ENCODE data around the gene CPEB2.
A peak's percentile ranks its signal among the peaks of the same experiment; 100 is the strongest.

Gene CPEB2

DNA sequence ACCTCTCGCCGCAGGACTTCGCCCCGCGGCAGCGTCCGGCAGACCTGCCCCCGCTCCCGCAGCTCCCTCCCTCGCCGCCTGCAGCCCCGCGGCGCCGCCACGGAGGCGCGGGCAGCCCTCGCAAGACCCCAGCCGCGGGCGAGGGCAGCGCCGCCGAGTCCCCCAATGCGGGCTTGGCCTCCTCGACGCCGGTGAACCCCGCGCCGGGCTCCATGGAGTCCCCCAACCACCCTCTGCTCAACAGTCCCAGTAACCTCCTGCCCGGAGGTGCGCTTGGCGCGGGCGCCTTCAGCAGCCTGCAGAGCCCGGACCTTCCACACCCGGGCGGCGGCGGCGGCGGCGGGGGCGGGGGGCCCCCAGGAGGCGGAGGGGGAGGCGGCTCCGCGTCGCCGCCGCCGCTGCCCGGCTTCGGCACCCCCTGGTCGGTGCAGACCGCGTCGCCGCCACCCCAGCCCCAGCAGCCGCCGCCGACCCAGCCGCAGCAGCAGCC lies 1.2 kb downstream of the CPEB2 start:
- peaks cover 6 to 23% (median 17%) of the 10 kb centered on the region in 4 experiments for H3K4me1 ChIP-seq (ENCODE audit: control extremely low read depth in 1 of 4, control insufficient read depth in 4 of 4, insufficient read depth in 4 of 4, low read length in 3 of 4)
- no peaks in the 10 kb centered on the region for H3K27me3 ChIP-seq (replicated peaks in 2 of 5; ENCODE audit: control insufficient read depth in 4 of 5, insufficient read depth in 5 of 5, low read length in 4 of 5)
- peak overlapping the region; percentile 77 to 97 (median 92) for H3K4me3 ChIP-seq (ENCODE audit: control insufficient read depth in 1 of 7, extremely low read depth in 1 of 7, insufficient read depth in 4 of 7, low read depth in 2 of 7, low read length in 6 of 7)
- no peaks in the 10 kb centered on the region for H3K9me3 ChIP-seq (ENCODE audit: control extremely low read depth in 1 of 5, control insufficient read depth in 4 of 5, insufficient read depth in 2 of 5, low read depth in 1 of 5, low read length in 4 of 5)
- POLR2A ChIA-PET: interaction anchor here (0.6 to 1.1 kb wide), 4 partner anchors 42 to 663 kb away, joined by 3 to 4 read pairs (median 3); no protein-coding TSS in a partner anchor
- CTCF ChIA-PET: interaction anchor here (0.5 to 1.2 kb wide), 3 partner anchors 19 to 253 kb away, joined by 3 to 4 read pairs (median 4); no protein-coding TSS in a partner anchor
- DNase-seq: peak; percentile 31 to 71 (median 60)
- WGBS (ENCODE audit: insufficient coverage): 0% methylated on average over 31 of the region's 65 CpGs
- H3K36me3 ChIP-seq (ENCODE audit: control insufficient read depth in 4 of 4, insufficient read depth in 4 of 4, low read length in 3 of 4): peaks cover 0 to 2% (median 0%) of the 10 kb centered on the region in 4 experiments
- peak overlapping the region in 1 of 2 experiments; percentile 97 for H3K27ac ChIP-seq (ENCODE audit: insufficient read depth in 1 of 2, low read depth in 1 of 2, low read length in 2 of 2, poor library complexity in 1 of 2, severe bottlenecking in 2 of 2)

DNA sequence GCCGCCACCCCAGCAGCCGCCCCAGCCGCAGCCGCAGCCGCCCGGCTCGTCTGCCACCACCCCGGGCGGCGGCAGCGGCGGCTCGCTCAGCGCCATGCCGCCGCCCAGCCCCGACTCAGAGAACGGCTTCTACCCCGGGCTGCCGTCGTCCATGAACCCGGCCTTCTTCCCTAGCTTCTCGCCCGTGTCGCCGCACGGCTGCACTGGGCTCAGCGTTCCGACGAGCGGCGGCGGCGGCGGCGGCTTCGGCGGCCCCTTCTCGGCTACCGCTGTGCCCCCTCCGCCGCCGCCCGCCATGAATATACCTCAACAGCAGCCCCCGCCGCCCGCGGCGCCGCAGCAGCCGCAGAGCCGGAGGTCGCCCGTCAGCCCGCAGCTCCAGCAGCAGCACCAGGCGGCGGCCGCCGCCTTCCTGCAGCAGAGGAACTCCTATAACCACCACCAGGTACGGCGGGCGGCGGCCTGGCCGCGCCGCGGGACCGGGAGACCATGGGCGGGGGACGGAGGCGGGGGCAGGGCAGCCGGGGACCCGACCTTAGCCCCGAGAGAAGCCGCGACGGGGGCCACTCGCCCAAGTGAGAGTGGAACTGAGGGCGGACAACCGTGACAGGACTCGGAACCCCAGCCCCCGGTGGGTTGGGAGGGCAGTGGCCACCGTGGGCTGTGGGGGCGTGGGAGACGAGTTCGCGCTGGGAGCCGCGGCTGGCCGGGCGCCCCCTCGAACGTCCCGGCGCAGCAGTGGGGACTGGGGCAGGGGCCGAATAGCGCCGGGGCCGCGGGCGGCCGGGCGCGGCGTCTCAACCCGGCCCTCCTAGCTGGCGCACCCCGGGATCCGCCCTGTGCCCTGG lies 1.8 kb downstream of the CPEB2 start:
- H3K4me3 ChIP-seq (ENCODE audit: control insufficient read depth in 1 of 7, extremely low read depth in 1 of 7, insufficient read depth in 4 of 7, low read depth in 2 of 7, low read length in 6 of 7): peak overlapping the region; percentile 77 to 97 (median 91)
- H3K27ac ChIP-seq (ENCODE audit: insufficient read depth in 1 of 2, low read depth in 1 of 2, low read length in 2 of 2, poor library complexity in 1 of 2, severe bottlenecking in 2 of 2): peak overlapping the region in 1 of 2 experiments; percentile 78
- ChIA-PET CTCF (interaction anchor here (0.5 kb wide), 1 partner anchor 254 kb away, joined by 3 read pairs; no protein-coding TSS in a partner anchor), POLR2A (interaction anchor here (0.7 kb wide), 1 partner anchor 43 kb away, joined by 3 read pairs; no protein-coding TSS in a partner anchor)
- no peaks in the 10 kb centered on the region for H3K9me3 ChIP-seq (ENCODE audit: control extremely low read depth in 1 of 5, control insufficient read depth in 4 of 5, insufficient read depth in 2 of 5, low read depth in 1 of 5, low read length in 4 of 5)
- peak; percentile 47 to 75 (median 59) for DNase-seq
- peaks cover 6 to 23% (median 17%) of the 10 kb centered on the region in 4 experiments for H3K4me1 ChIP-seq (ENCODE audit: control extremely low read depth in 1 of 4, control insufficient read depth in 4 of 4, insufficient read depth in 4 of 4, low read length in 3 of 4)
- H3K36me3 ChIP-seq (ENCODE audit: control insufficient read depth in 4 of 4, insufficient read depth in 4 of 4, low read length in 3 of 4): peaks cover 0 to 2% (median 0%) of the 10 kb centered on the region in 4 experiments
- H3K27me3 ChIP-seq (replicated peaks in 2 of 5; ENCODE audit: control insufficient read depth in 4 of 5, insufficient read depth in 5 of 5, low read length in 4 of 5): no peaks in the 10 kb centered on the region
- WGBS (ENCODE audit: insufficient coverage): 0% methylated on average over 89 of the region's 109 CpGs

DNA sequence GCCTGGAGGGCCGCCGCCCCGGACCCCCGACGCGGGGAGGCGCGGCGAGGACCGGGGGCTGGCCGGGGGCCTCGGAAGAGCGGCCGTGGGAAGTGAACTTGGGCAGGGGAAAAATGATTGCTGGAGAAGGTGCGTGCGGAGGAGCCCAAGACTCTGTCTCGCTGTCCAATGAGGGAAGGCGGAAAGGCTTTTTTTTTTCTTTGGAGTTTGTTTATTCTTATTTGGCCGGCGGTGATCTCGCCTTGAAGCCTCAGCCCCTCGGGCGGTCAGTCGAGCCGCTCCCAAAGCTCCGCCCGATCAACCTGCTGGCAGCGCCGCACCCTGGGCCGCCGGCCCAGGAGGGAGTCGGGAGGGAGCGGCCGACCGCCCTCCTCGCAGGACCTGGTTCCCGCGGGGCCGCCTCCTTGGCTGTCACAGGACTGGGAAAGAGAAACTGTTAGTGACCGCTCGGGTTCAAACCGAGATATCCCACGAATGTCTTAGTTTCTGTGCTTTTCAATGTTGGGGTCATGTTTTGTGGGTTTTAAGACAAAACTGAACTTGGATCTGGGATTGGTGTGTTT lies 2.5 kb downstream of the CPEB2 start:
- ChIA-PET POLR2A (no interaction called here), CTCF (no interaction called here)
- Histone ChIP-seq H3K4me3 (ENCODE audit: control insufficient read depth in 1 of 7, extremely low read depth in 1 of 7, insufficient read depth in 4 of 7, low read depth in 2 of 7, low read length in 6 of 7) (peak overlapping the region; percentile 77 to 97 (median 91)), H3K4me1 (ENCODE audit: control extremely low read depth in 1 of 4, control insufficient read depth in 4 of 4, insufficient read depth in 4 of 4, low read length in 3 of 4) (peaks cover 6 to 23% (median 17%) of the 10 kb centered on the region in 4 experiments), H3K9me3 (ENCODE audit: control extremely low read depth in 1 of 5, control insufficient read depth in 4 of 5, insufficient read depth in 2 of 5, low read depth in 1 of 5, low read length in 4 of 5) (no peaks in the 10 kb centered on the region), H3K27ac (ENCODE audit: insufficient read depth in 1 of 2, low read depth in 1 of 2, low read length in 2 of 2, poor library complexity in 1 of 2, severe bottlenecking in 2 of 2) (peak overlapping the region in 1 of 2 experiments; percentile 78), H3K36me3 (ENCODE audit: control insufficient read depth in 4 of 4, insufficient read depth in 4 of 4, low read length in 3 of 4) (peaks cover 0 to 2% (median 1%) of the 10 kb centered on the region in 4 experiments), H3K27me3 (replicated peaks in 2 of 5; ENCODE audit: control insufficient read depth in 4 of 5, insufficient read depth in 5 of 5, low read length in 4 of 5) (no peaks in the 10 kb centered on the region)
- peak; percentile 42 to 63 (median 55) for DNase-seq
- 0% methylated on average over 34 of the region's 43 CpGs for WGBS (ENCODE audit: insufficient coverage)

DNA sequence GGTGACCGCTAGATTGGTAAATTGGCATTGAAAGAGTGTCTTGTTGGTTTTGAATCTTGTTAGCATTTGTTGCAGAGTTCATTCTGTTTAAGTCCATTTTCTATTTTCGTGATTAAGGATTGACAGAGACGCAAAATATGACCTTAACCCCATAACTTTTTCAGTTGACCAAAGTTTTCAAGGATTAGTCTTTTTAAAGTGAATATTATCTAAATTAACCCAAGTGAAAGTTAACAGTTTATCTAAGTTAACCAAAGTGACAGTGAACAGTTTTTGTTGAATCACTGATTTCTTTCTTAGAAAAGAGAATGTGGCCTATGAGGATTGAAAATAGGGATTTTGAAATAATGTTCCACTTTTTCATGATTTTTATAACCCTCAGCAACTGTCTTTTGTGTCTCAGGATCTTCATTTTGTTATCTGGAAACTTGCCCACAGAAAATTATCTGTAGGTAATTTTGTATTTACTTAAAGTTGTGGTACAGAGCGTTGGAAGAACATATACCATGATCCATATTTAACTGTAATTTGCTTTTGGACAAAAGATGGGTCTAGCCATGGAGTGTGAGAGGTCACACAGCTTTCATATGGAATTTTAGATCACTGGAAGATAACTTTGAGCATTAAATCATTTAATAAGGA lies 3.3 kb downstream of the CPEB2 start:
- Histone ChIP-seq H3K9me3 (ENCODE audit: control extremely low read depth in 1 of 5, control insufficient read depth in 4 of 5, insufficient read depth in 2 of 5, low read depth in 1 of 5, low read length in 4 of 5) (no peaks in the 10 kb centered on the region), H3K4me1 (ENCODE audit: control extremely low read depth in 1 of 4, control insufficient read depth in 4 of 4, insufficient read depth in 4 of 4, low read length in 3 of 4) (peaks cover 6 to 22% (median 17%) of the 10 kb centered on the region in 4 experiments), H3K36me3 (ENCODE audit: control insufficient read depth in 4 of 4, insufficient read depth in 4 of 4, low read length in 3 of 4) (peaks cover 0 to 7% (median 1%) of the 10 kb centered on the region in 4 experiments), H3K27me3 (replicated peaks in 2 of 5; ENCODE audit: control insufficient read depth in 4 of 5, insufficient read depth in 5 of 5, low read length in 4 of 5) (no peaks in the 10 kb centered on the region), H3K27ac (ENCODE audit: insufficient read depth in 1 of 2, low read depth in 1 of 2, low read length in 2 of 2, poor library complexity in 1 of 2, severe bottlenecking in 2 of 2) (peak overlapping the region in 1 of 2 experiments; percentile 78), H3K4me3 (ENCODE audit: control insufficient read depth in 1 of 7, extremely low read depth in 1 of 7, insufficient read depth in 4 of 7, low read depth in 2 of 7, low read length in 6 of 7) (peak overlapping the region in 6 of 7 experiments; percentile 78 to 97 (median 92))
- no CpG with 5 or more reads among the region's 4 CpGs for WGBS (ENCODE audit: insufficient coverage)
- CTCF ChIA-PET: no interaction called here
- POLR2A ChIA-PET: no interaction called here
- no peak for DNase-seq

DNA sequence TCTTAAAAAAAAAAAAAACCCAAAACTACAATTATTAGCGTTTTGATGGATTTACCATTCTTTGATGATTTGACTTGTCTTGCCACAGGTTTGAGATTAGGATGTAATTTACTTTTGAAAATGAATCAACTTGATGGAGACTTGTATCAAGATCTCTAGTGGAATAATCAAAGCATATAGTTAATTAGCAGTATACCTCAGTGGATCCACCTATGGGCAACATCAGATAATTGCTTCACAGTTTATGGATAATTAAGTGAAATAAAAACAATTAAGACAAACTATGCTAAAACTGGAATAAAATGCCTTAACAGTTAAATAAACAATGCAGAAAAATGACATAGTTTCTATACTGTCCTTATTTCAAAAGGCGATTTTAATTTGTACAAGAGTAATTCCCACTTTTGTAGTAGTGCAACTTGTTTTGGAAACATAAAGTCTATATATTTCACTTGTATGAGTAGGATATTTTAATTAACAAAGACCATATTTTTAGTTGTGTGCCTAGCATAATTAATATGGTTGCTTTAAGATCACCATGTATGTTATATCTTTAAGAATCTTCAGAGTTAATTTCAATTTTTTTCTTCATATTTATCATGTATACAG lies 4.2 kb downstream of the CPEB2 start:
- H3K4me1 ChIP-seq (ENCODE audit: control extremely low read depth in 1 of 4, control insufficient read depth in 4 of 4, insufficient read depth in 4 of 4, low read length in 3 of 4): peaks cover 3 to 14% (median 13%) of the 10 kb centered on the region in 4 experiments
- peak; percentile 40 to 64 (median 58) for DNase-seq
- no CpG with 5 or more reads among the region's 2 CpGs for WGBS (ENCODE audit: insufficient coverage)
- H3K27me3 ChIP-seq (replicated peaks in 2 of 5; ENCODE audit: control insufficient read depth in 4 of 5, insufficient read depth in 5 of 5, low read length in 4 of 5): no peaks in the 10 kb centered on the region
- H3K9me3 ChIP-seq (ENCODE audit: control extremely low read depth in 1 of 5, control insufficient read depth in 4 of 5, insufficient read depth in 2 of 5, low read depth in 1 of 5, low read length in 4 of 5): no peaks in the 10 kb centered on the region
- peak overlapping the region in 1 of 7 experiments; percentile 97 for H3K4me3 ChIP-seq (ENCODE audit: control insufficient read depth in 1 of 7, extremely low read depth in 1 of 7, insufficient read depth in 4 of 7, low read depth in 2 of 7, low read length in 6 of 7)
- H3K36me3 ChIP-seq (ENCODE audit: control insufficient read depth in 4 of 4, insufficient read depth in 4 of 4, low read length in 3 of 4): peaks cover 0 to 10% (median 4%) of the 10 kb centered on the region in 4 experiments
- CTCF ChIA-PET: interaction anchor here (1.4 to 2.7 kb wide), 3 partner anchors 10 to 1353 kb away, joined by 3 to 9 read pairs (median 4); no protein-coding TSS in a partner anchor
- no peak overlapping the region for H3K27ac ChIP-seq (ENCODE audit: insufficient read depth in 1 of 2, low read depth in 1 of 2, low read length in 2 of 2, poor library complexity in 1 of 2, severe bottlenecking in 2 of 2)
- POLR2A ChIA-PET: no interaction called here

DNA sequence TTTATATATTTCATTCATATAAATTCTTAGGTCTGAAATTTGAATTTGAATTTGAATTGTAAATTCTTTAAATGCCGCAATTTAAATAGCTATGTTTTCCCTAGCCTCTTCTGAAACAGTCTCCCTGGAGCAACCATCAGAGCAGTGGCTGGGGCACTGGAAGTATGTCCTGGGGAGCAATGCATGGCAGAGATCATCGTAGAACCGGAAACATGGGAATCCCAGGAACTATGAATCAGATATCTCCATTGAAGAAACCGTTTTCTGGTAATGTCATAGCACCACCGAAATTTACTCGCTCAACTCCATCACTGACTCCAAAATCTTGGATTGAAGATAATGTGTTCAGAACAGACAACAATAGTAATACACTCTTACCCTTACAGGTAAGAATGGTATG lies 4.9 kb downstream of the CPEB2 start:
- H3K36me3 ChIP-seq (ENCODE audit: control insufficient read depth in 4 of 4, insufficient read depth in 4 of 4, low read length in 3 of 4): peaks cover 0 to 11% (median 4%) of the 10 kb centered on the region in 4 experiments
- H3K4me3 ChIP-seq (ENCODE audit: control insufficient read depth in 1 of 7, extremely low read depth in 1 of 7, insufficient read depth in 4 of 7, low read depth in 2 of 7, low read length in 6 of 7): no peak overlapping the region
- H3K9me3 ChIP-seq (ENCODE audit: control extremely low read depth in 1 of 5, control insufficient read depth in 4 of 5, insufficient read depth in 2 of 5, low read depth in 1 of 5, low read length in 4 of 5): no peaks in the 10 kb centered on the region
- no CpG with 5 or more reads among the region's 6 CpGs for WGBS (ENCODE audit: insufficient coverage)
- H3K27me3 ChIP-seq (replicated peaks in 2 of 5; ENCODE audit: control insufficient read depth in 4 of 5, insufficient read depth in 5 of 5, low read length in 4 of 5): no peaks in the 10 kb centered on the region
- DNase-seq: no peak
- POLR2A ChIA-PET: interaction anchor here (0.7 kb wide), 1 partner anchor 131 kb away, joined by 3 read pairs; no protein-coding TSS in a partner anchor
- H3K4me1 ChIP-seq (ENCODE audit: control extremely low read depth in 1 of 4, control insufficient read depth in 4 of 4, insufficient read depth in 4 of 4, low read length in 3 of 4): peaks cover 3 to 14% (median 13%) of the 10 kb centered on the region in 4 experiments
- CTCF ChIA-PET: interaction anchor here (0.8 to 2.7 kb wide), 7 partner anchors 11 to 1353 kb away, joined by 3 to 9 read pairs (median 3); no protein-coding TSS in a partner anchor
- H3K27ac ChIP-seq (ENCODE audit: insufficient read depth in 1 of 2, low read depth in 1 of 2, low read length in 2 of 2, poor library complexity in 1 of 2, severe bottlenecking in 2 of 2): no peak overlapping the region
